Measurements from ENCODE around the gene PLAAT2.

PLAAT2 gene

GRCh38 chr11:63557570-63557969, 5.6 kb downstream of the PLAAT2 start:
- TF ChIP-seq POLR2AphosphoS5 (IDR thresholded peaks at IDR 0.05; ENCODE audit: low read depth, low read length): no peak
- no peak for TF ChIP-seq TAF1 (IDR thresholded peaks at IDR 0.05; ENCODE audit: borderline replicate concordance, insufficient read depth, low read length)

- TF ChIP-seq TAF1 (IDR thresholded peaks at IDR 0.05; ENCODE audit: borderline replicate concordance, insufficient read depth, low read length): no peak
- no peak for TF ChIP-seq SIN3A (IDR thresholded peaks at IDR 0.05; ENCODE audit: borderline replicate concordance, insufficient read depth, low read length)
- TF ChIP-seq REST (IDR thresholded peaks at IDR 0.05; ENCODE audit: insufficient read depth in 1 of 2, low read depth in 2 of 2, low read length in 2 of 2): no peak
- TF ChIP-seq POLR2AphosphoS5 (IDR thresholded peaks at IDR 0.05; ENCODE audit: low read depth, low read length): no peak
- no peak for TF ChIP-seq FOXP2 (optimal IDR thresholded peaks at IDR 0.05; ENCODE audit: borderline replicate concordance, extremely low read depth, extremely low read length, insufficient read depth)
Observed at GRCh38 chr11:63556404-63557013, 6.7 kb downstream of the PLAAT2 start.

- TF ChIP-seq SIN3A (IDR thresholded peaks at IDR 0.05; ENCODE audit: borderline replicate concordance, insufficient read depth, low read length) (no peak), REST (IDR thresholded peaks at IDR 0.05; ENCODE audit: insufficient read depth in 1 of 2, low read depth in 2 of 2, low read length in 2 of 2) (no peak), TAF1 (IDR thresholded peaks at IDR 0.05; ENCODE audit: borderline replicate concordance, insufficient read depth, low read length) (no peak), POLR2AphosphoS5 (IDR thresholded peaks at IDR 0.05; ENCODE audit: low read depth, low read length) (no peak), FOXP2 (optimal IDR thresholded peaks at IDR 0.05; ENCODE audit: borderline replicate concordance, extremely low read depth, extremely low read length, insufficient read depth) (no peak)
Observed at GRCh38 chr11:63554877-63555223, 8.3 kb downstream of the PLAAT2 start.

GRCh38 chr11:63553759-63554158, 9.4 kb downstream of the PLAAT2 start:
- no peak for TF ChIP-seq REST (IDR thresholded peaks at IDR 0.05; ENCODE audit: insufficient read depth in 1 of 2, low read depth in 2 of 2, low read length in 2 of 2)

GRCh38 chr11:63552921-63553320, 10.3 kb downstream of the PLAAT2 start:
- TF ChIP-seq SIN3A (IDR thresholded peaks at IDR 0.05; ENCODE audit: borderline replicate concordance, insufficient read depth, low read length): no peak
- TF ChIP-seq FOXP2 (optimal IDR thresholded peaks at IDR 0.05; ENCODE audit: borderline replicate concordance, extremely low read depth, extremely low read length, insufficient read depth): no peak

- no peak for TF ChIP-seq FOXP2 (optimal IDR thresholded peaks at IDR 0.05; ENCODE audit: borderline replicate concordance, extremely low read depth, extremely low read length, insufficient read depth)
- no peak for TF ChIP-seq TAF1 (IDR thresholded peaks at IDR 0.05; ENCODE audit: borderline replicate concordance, insufficient read depth, low read length)
- no peak for TF ChIP-seq SIN3A (IDR thresholded peaks at IDR 0.05; ENCODE audit: borderline replicate concordance, insufficient read depth, low read length)
- no peak for TF ChIP-seq POLR2AphosphoS5 (IDR thresholded peaks at IDR 0.05; ENCODE audit: low read depth, low read length)
- TF ChIP-seq REST (IDR thresholded peaks at IDR 0.05; ENCODE audit: insufficient read depth in 1 of 2, low read depth in 2 of 2, low read length in 2 of 2): no peak
Observed at GRCh38 chr11:63551889-63552266, 11.3 kb downstream of the PLAAT2 start.

All from PFSK-1 (cell line).